ENCODE measurements around the gene PLEKHO1.

Gene PLEKHO1

GRCh38 chr1:150160964-150161621, 11.4 kb downstream of the PLEKHO1 start:
- TF ChIP-seq CTCF (IDR thresholded peaks at IDR 0.05; ENCODE audit: low read depth, low read length, poor library complexity, severe bottlenecking) (no peak), EZH2phosphoT487 (IDR thresholded peaks at IDR 0.05; ENCODE audit: borderline replicate concordance, low read length) (no peak)
- peaks cover 12% of the 10 kb centered on the region for H3K79me2 ChIP-seq (ENCODE audit: control insufficient read depth, low read length)
- no peaks in the 10 kb centered on the region for H4K20me1 ChIP-seq (ENCODE audit: control insufficient read depth, insufficient read depth, low read depth, low read length)
- H3K4me3 ChIP-seq (ENCODE audit: low read length): peak overlapping the region; percentile 76
- peaks cover 57% of the 10 kb centered on the region for H3F3A ChIP-seq (ENCODE audit: control insufficient read depth, insufficient read depth)
- no peaks in the 10 kb centered on the region for H3K9me3 ChIP-seq (ENCODE audit: control insufficient read depth, insufficient read depth, low read length)
- H3K4me2 ChIP-seq (ENCODE audit: low read length): peak overlapping the region; percentile 97
- no peaks in the 10 kb centered on the region for H3K27me3 ChIP-seq (ENCODE audit: control insufficient read depth, low read length)
- peaks cover 55% of the 10 kb centered on the region for H3K36me3 ChIP-seq (ENCODE audit: control insufficient read depth, low read length)
- peaks cover 96% of the 10 kb centered on the region for H3K4me1 ChIP-seq (ENCODE audit: control insufficient read depth, low read length)
- no peaks in the 10 kb centered on the region for H3K9me2 ChIP-seq (replicated peaks; ENCODE audit: control insufficient read depth, low read length)
- peak overlapping the region; percentile 98 for H3K27ac ChIP-seq (ENCODE audit: low read depth, low read length)

GRCh38 chr1:150161747-150162581, 12.2 kb downstream of the PLEKHO1 start:
- peak; percentile 23 for TF ChIP-seq CTCF (IDR thresholded peaks at IDR 0.05; ENCODE audit: low read depth, low read length, poor library complexity, severe bottlenecking)
- TF ChIP-seq EZH2phosphoT487 (IDR thresholded peaks at IDR 0.05; ENCODE audit: borderline replicate concordance, low read length): no peak
- H3K79me2 ChIP-seq (ENCODE audit: control insufficient read depth, low read length): peaks cover 12% of the 10 kb centered on the region
- peak overlapping the region; percentile 98 for H3K27ac ChIP-seq (ENCODE audit: low read depth, low read length)

GRCh38 chr1:150162582-150162861, 12.8 kb downstream of the PLEKHO1 start:
- peak overlapping the region; percentile 97 for H3K4me2 ChIP-seq (ENCODE audit: low read length)
- H3K4me1 ChIP-seq (ENCODE audit: control insufficient read depth, low read length): peaks cover 91% of the 10 kb centered on the region

More at GRCh38 chr1:150161747-150162581, 12.2 kb downstream of the PLEKHO1 start:
- Histone ChIP-seq H3K9me2 (replicated peaks; ENCODE audit: control insufficient read depth, low read length) (no peaks in the 10 kb centered on the region), H3K27me3 (ENCODE audit: control insufficient read depth, low read length) (no peaks in the 10 kb centered on the region), H3K4me3 (ENCODE audit: low read length) (peak overlapping the region; percentile 76), H3K9me3 (ENCODE audit: control insufficient read depth, insufficient read depth, low read length) (no peaks in the 10 kb centered on the region), H3K4me2 (ENCODE audit: low read length) (peak overlapping the region; percentile 97), H4K20me1 (ENCODE audit: control insufficient read depth, insufficient read depth, low read depth, low read length) (no peaks in the 10 kb centered on the region), H3K36me3 (ENCODE audit: control insufficient read depth, low read length) (peaks cover 46% of the 10 kb centered on the region), H3K4me1 (ENCODE audit: control insufficient read depth, low read length) (peaks cover 97% of the 10 kb centered on the region), H3F3A (ENCODE audit: control insufficient read depth, insufficient read depth) (peaks cover 49% of the 10 kb centered on the region)

More at GRCh38 chr1:150162582-150162861, 12.8 kb downstream of the PLEKHO1 start:
- Histone ChIP-seq H3K79me2 (ENCODE audit: control insufficient read depth, low read length) (peaks cover 12% of the 10 kb centered on the region), H3F3A (ENCODE audit: control insufficient read depth, insufficient read depth) (peaks cover 43% of the 10 kb centered on the region), H3K9me2 (replicated peaks; ENCODE audit: control insufficient read depth, low read length) (no peaks in the 10 kb centered on the region), H4K20me1 (ENCODE audit: control insufficient read depth, insufficient read depth, low read depth, low read length) (no peaks in the 10 kb centered on the region), H3K36me3 (ENCODE audit: control insufficient read depth, low read length) (peaks cover 41% of the 10 kb centered on the region), H3K27ac (ENCODE audit: low read depth, low read length) (peak overlapping the region; percentile 98), H3K4me3 (ENCODE audit: low read length) (peak overlapping the region; percentile 76), H3K27me3 (ENCODE audit: control insufficient read depth, low read length) (no peaks in the 10 kb centered on the region), H3K9me3 (ENCODE audit: control insufficient read depth, insufficient read depth, low read length) (no peaks in the 10 kb centered on the region)
- TF ChIP-seq EZH2phosphoT487 (IDR thresholded peaks at IDR 0.05; ENCODE audit: borderline replicate concordance, low read length): no peak
- TF ChIP-seq CTCF (IDR thresholded peaks at IDR 0.05; ENCODE audit: low read depth, low read length, poor library complexity, severe bottlenecking): no peak
